ENCODE measurements around the gene IL17C.

DNA sequence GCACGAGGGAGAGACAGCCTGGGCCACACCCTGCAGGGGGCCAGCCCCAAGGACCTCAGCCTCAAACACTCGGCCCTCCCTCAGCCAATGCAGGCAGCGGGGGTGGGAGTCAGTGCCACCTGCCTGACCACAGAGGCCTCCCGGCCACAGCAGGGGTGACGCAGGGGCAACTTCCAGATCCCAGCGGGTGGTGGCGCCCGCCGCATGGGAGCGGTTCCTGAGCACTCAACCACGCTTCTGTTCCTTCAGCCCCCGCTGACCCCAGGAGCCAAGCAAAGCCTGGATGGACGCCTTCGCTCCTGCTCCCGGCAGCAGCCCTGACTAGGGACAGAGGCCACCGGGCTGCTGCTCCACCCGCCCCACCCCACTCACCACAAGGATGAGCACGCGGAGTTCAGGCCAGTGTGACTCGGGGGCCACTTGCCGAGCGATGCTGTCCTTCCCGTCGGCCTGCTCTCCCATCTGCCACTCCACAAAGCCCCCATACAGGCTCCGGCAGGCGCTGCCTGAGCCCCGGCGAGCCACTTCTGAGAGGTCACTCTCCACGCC is 17.4 kb downstream of the IL17C start:
- TF ChIP-seq, protein P1, sequence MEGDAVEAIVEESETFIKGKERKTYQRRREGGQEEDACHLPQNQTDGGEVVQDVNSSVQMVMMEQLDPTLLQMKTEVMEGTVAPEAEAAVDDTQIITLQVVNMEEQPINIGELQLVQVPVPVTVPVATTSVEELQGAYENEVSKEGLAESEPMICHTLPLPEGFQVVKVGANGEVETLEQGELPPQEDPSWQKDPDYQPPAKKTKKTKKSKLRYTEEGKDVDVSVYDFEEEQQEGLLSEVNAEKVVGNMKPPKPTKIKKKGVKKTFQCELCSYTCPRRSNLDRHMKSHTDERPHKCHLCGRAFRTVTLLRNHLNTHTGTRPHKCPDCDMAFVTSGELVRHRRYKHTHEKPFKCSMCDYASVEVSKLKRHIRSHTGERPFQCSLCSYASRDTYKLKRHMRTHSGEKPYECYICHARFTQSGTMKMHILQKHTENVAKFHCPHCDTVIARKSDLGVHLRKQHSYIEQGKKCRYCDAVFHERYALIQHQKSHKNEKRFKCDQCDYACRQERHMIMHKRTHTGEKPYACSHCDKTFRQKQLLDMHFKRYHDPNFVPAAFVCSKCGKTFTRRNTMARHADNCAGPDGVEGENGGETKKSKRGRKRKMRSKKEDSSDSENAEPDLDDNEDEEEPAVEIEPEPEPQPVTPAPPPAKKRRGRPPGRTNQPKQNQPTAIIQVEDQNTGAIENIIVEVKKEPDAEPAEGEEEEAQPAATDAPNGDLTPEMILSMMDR (IDR thresholded peaks at IDR 0.05): no peak
- TF ChIP-seq, protein P2, sequence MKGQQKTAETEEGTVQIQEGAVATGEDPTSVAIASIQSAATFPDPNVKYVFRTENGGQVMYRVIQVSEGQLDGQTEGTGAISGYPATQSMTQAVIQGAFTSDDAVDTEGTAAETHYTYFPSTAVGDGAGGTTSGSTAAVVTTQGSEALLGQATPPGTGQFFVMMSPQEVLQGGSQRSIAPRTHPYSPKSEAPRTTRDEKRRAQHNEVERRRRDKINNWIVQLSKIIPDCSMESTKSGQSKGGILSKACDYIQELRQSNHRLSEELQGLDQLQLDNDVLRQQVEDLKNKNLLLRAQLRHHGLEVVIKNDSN (CRISPR knock-in tag; IDR thresholded peaks at IDR 0.05): no peak
- no peak for TF ChIP-seq HMGA2 (CRISPR knock-in tag; IDR thresholded peaks at IDR 0.05)
- TF ChIP-seq NR3C1 (CRISPR knock-in tag; conservative IDR thresholded peaks at IDR 0.05; ENCODE audit: low read depth): no peak
- TF ChIP-seq KAT7 (CRISPR knock-in tag; IDR thresholded peaks at IDR 0.05; ENCODE audit: borderline replicate concordance): no peak
- no peak for TF ChIP-seq ESRRA (CRISPR knock-in tag; IDR thresholded peaks at IDR 0.05; ENCODE audit: borderline replicate concordance)
- TF ChIP-seq, protein P3, sequence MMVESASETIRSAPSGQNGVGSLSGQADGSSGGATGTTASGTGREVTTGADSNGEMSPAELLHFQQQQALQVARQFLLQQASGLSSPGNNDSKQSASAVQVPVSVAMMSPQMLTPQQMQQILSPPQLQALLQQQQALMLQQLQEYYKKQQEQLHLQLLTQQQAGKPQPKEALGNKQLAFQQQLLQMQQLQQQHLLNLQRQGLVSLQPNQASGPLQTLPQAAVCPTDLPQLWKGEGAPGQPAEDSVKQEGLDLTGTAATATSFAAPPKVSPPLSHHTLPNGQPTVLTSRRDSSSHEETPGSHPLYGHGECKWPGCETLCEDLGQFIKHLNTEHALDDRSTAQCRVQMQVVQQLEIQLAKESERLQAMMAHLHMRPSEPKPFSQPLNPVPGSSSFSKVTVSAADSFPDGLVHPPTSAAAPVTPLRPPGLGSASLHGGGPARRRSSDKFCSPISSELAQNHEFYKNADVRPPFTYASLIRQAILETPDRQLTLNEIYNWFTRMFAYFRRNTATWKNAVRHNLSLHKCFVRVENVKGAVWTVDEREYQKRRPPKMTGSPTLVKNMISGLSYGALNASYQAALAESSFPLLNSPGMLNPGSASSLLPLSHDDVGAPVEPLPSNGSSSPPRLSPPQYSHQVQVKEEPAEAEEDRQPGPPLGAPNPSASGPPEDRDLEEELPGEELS (CRISPR knock-in tag; IDR thresholded peaks at IDR 0.05): no peak
- no peak for TF ChIP-seq TEAD1 (CRISPR knock-in tag; IDR thresholded peaks at IDR 0.05)
- TF ChIP-seq, protein P4, sequence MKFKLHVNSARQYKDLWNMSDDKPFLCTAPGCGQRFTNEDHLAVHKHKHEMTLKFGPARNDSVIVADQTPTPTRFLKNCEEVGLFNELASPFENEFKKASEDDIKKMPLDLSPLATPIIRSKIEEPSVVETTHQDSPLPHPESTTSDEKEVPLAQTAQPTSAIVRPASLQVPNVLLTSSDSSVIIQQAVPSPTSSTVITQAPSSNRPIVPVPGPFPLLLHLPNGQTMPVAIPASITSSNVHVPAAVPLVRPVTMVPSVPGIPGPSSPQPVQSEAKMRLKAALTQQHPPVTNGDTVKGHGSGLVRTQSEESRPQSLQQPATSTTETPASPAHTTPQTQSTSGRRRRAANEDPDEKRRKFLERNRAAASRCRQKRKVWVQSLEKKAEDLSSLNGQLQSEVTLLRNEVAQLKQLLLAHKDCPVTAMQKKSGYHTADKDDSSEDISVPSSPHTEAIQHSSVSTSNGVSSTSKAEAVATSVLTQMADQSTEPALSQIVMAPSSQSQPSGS (CRISPR knock-in tag; IDR thresholded peaks at IDR 0.05; ENCODE audit: borderline replicate concordance, low read depth): no peak
- no peak for TF ChIP-seq SMAD3 (CRISPR knock-in tag; IDR thresholded peaks at IDR 0.05; ENCODE audit: borderline replicate concordance)
- no peak for TF ChIP-seq MYBL2 (CRISPR knock-in tag; IDR thresholded peaks at IDR 0.05)
- no peak for TF ChIP-seq NR1H2 (CRISPR knock-in tag; IDR thresholded peaks at IDR 0.05)
- TF ChIP-seq ZNF317 (CRISPR knock-in tag; IDR thresholded peaks at IDR 0.05; ENCODE audit: borderline replicate concordance, low read depth): no peak
